ENCODE measurements around the gene RFTN1. TPM values are rescaled to one million over a fixed set of nuclear protein-coding genes. Genes with fewer than 3 reads are reported as not detected.

Gene RFTN1
- total RNA-seq, 1 experiment from 2014 or later, result 2.2 TPM

DNA sequence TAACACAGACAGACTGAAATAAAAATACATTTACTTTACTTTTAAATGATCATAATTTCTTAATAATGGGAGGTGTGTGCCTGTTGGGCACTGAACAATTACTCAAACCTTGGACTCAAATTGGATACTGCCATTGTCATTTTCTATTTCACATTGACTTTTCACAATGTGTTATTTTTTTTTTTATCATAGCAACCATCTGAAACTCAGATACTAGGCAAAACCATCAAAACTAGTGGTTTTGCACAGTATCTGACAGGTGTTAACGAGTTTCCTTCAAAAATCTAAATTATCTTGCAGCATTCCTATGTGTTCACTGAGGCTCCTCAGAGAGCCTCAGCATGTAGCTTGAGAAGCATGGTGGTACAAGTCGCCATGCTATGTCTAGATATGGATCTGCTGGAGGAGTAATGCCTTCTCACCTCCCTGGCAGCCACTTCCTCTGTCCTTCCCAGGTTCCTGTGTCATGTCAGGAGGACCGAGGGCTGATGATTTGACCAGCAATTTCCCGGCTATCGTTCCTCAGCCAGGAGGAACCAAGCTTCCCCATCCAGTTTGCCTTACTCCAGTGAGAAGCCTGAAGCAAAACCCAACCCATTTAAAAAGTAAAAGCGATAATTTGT is 29.9 kb upstream of the RFTN1 start:
- Mint-ChIP-seq H3K27ac (no peak overlapping the region), H3K4me3 (no peak overlapping the region), H3K27me3 (ENCODE audit: low read depth) (peaks cover 9% of the 10 kb centered on the region; the same call in 1 of the 2 replicates), H3K4me1 (peaks cover 10 to 12% of the 10 kb centered on the region in 2 experiments), H3K9me3 (no peaks in the 10 kb centered on the region), H3K36me3 (ENCODE audit: insufficient read depth in 1 of 3, low read depth in 3 of 3) (no peaks in the 10 kb centered on the region)
- Histone ChIP-seq H3K27me3 (ENCODE audit: insufficient read depth, low read length) (peaks cover 2% of the 10 kb centered on the region; the same call in 1 of the 2 replicates), H2BK12ac (ENCODE audit: insufficient read length, low read depth, low read length) (no peak overlapping the region), H3K9ac (ENCODE audit: extremely low read depth, insufficient read length, low read length) (no peak overlapping the region), H3K4me1 (ENCODE audit: insufficient read depth, low read length) (no peaks in the 10 kb centered on the region; the same call in 1 of the 2 replicates), H3K23me2 (ENCODE audit: insufficient read length, low read depth, low read length, poor library complexity, severe bottlenecking) (no peaks in the 10 kb centered on the region), H2AK5ac (ENCODE audit: insufficient read length, low read length) (no peak overlapping the region), H3K4me2 (ENCODE audit: insufficient read depth, insufficient read length, low read length) (no peak overlapping the region), H4K5ac (ENCODE audit: insufficient read length, low read depth, low read length) (no peak overlapping the region), H3K14ac (ENCODE audit: insufficient read depth, low read length) (no peak overlapping the region), H2AFZ (ENCODE audit: low read length) (no peak overlapping the region), H2BK20ac (ENCODE audit: low read depth, low read length, poor library complexity, severe bottlenecking) (no peak overlapping the region), H4K8ac (replicated peaks; ENCODE audit: insufficient read length, low read depth, low read length) (no peak overlapping the region), H3K79me2 (ENCODE audit: insufficient read depth, low read length) (no peaks in the 10 kb centered on the region), H3K9me3 (ENCODE audit: control insufficient read depth, low read depth, low read length) (no peaks in the 10 kb centered on the region), H4K91ac (ENCODE audit: insufficient read length, low read depth, low read length) (no peak overlapping the region), H3K4ac (ENCODE audit: low read depth, low read length) (no peak overlapping the region), H3T11ph (ENCODE audit: low read length) (no peak overlapping the region), H3K56ac (ENCODE audit: insufficient read length, low read depth, low read length) (no peak overlapping the region), H3K23ac (ENCODE audit: insufficient read length, low read depth, low read length) (no peak overlapping the region), H3K27ac (ENCODE audit: insufficient read length, low read depth, low read length) (no peak overlapping the region), H4K20me1 (ENCODE audit: control insufficient read depth, insufficient read depth, insufficient read length) (no peaks in the 10 kb centered on the region), H2BK15ac (ENCODE audit: low read depth, low read length) (no peak overlapping the region), H3K18ac (ENCODE audit: insufficient read length, low read depth, low read length) (no peak overlapping the region), H2BK5ac (ENCODE audit: insufficient read length, low read length) (no peak overlapping the region), H2BK120ac (ENCODE audit: low read depth, low read length, poor library complexity, severe bottlenecking) (no peak overlapping the region), H3K79me1 (ENCODE audit: insufficient read depth, low read depth, low read length, poor library complexity, severe bottlenecking) (no peaks in the 10 kb centered on the region)
- no peak for DNase-seq
- TF ChIP-seq, protein P1, sequence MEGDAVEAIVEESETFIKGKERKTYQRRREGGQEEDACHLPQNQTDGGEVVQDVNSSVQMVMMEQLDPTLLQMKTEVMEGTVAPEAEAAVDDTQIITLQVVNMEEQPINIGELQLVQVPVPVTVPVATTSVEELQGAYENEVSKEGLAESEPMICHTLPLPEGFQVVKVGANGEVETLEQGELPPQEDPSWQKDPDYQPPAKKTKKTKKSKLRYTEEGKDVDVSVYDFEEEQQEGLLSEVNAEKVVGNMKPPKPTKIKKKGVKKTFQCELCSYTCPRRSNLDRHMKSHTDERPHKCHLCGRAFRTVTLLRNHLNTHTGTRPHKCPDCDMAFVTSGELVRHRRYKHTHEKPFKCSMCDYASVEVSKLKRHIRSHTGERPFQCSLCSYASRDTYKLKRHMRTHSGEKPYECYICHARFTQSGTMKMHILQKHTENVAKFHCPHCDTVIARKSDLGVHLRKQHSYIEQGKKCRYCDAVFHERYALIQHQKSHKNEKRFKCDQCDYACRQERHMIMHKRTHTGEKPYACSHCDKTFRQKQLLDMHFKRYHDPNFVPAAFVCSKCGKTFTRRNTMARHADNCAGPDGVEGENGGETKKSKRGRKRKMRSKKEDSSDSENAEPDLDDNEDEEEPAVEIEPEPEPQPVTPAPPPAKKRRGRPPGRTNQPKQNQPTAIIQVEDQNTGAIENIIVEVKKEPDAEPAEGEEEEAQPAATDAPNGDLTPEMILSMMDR (conservative IDR thresholded peaks at IDR 0.05), result no peak
- WGBS (ENCODE audit: extremely low coverage, insufficient read length, low lambda C conversion rate), result no CpG with 5 or more reads among the region's 6 CpGs
